CD4-positive, alpha-beta T cell (primary cell): ENCODE results near the gene LNPEP. TPM values are rescaled to one million over a fixed set of nuclear protein-coding genes. Genes with fewer than 3 reads are reported as not detected.

Experiments used
- ATAC-seq: fragments of 200-7000 bp; cut with Tn5 transposase; one replicate; pipeline ENCODE4 v1.10.0; 2022; ENCODE audit warnings: mild to moderate bottlenecking; ENCODE audit not compliant: poor library complexity
- CTCF ChIA-PET: fragments of 350-600 bp; sonication (Branson Sonifier 250); formaldehyde crosslinking; loops from one replicate; lab custom pipeline; 2021; ENCODE audit warnings: antibody characterized with exemption, inconsistent platforms; lab: Charles Lee
- POLR2A ChIA-PET: fragments of 350-600 bp; sonication (Branson Sonifier 250); formaldehyde crosslinking; loops from one replicate; lab custom pipeline; 2021; ENCODE audit warnings: antibody characterized with exemption, inconsistent platforms; lab: Charles Lee
- DNase-seq, 14 experiments: peaks; one replicate each; pipeline ENCODE4 v3.0.0-alpha.2; 2013 to 2020; ENCODE audit warnings: mixed read lengths in 2 of 14
- H3K27ac ChIP-seq, 2 donors: one replicate each; pipeline versions ENCODE4 v1.5.1 to v1.7.0; 2013; ENCODE audit warnings: low read length in 2 of 2, low read depth in 1 of 2, mild to moderate bottlenecking in 1 of 2
- H3K27me3 ChIP-seq, 2 experiments: 1 replicate in 1 of 2; 2 replicates in 1 of 2; pipeline versions ENCODE4 v1.6.1 to v1.7.0; 2013; ENCODE audit warnings: low read length in 2 of 2, control low read depth in 1 of 2, mild to moderate bottlenecking in 1 of 2, moderate library complexity in 1 of 2; ENCODE audit not compliant: insufficient read depth in 2 of 2, control insufficient read depth in 1 of 2
- H3K36me3 ChIP-seq: one replicate; pipeline ENCODE4 v1.6.1; 2013; ENCODE audit warnings: low read length, control low read depth; ENCODE audit not compliant: insufficient read depth
- H3K4me1 ChIP-seq: one replicate; pipeline ENCODE4 v1.6.1; 2013; ENCODE audit warnings: low read length, control low read depth; ENCODE audit not compliant: insufficient read depth
- H3K4me3 ChIP-seq: one replicate; pipeline ENCODE4 v1.5.1; 2013; ENCODE audit warnings: mild to moderate bottlenecking, low read length, moderate library complexity
- H3K9me3 ChIP-seq, 2 experiments: 1 replicate in 1 of 2; 2 replicates in 1 of 2; pipeline versions ENCODE4 v1.6.1 to v1.7.0; 2013; ENCODE audit warnings: low read length in 2 of 2, mild to moderate bottlenecking in 2 of 2, control low read depth in 1 of 2, moderate library complexity in 1 of 2; ENCODE audit not compliant: control insufficient read depth in 1 of 2, insufficient read depth in 1 of 2
- H3K27ac Mint-ChIP-seq: one replicate; pipeline ENCODE4 v1.8.0; 2020; ENCODE audit warnings: mixed read lengths
- H3K27me3 Mint-ChIP-seq: one replicate; pipeline ENCODE4 v1.8.0; 2021; ENCODE audit warnings: mixed read lengths
- H3K36me3 Mint-ChIP-seq: one replicate; pipeline ENCODE4 v1.8.0; 2021; ENCODE audit warnings: low read depth, mixed read lengths
- H3K4me1 Mint-ChIP-seq: one replicate; pipeline ENCODE4 v1.8.0; 2021; ENCODE audit warnings: low read depth, mixed read lengths
- H3K4me3 Mint-ChIP-seq: one replicate; pipeline ENCODE4 v1.8.0; 2020; ENCODE audit warnings: mild to moderate bottlenecking, mixed read lengths
- H3K9me3 Mint-ChIP-seq: one replicate; pipeline ENCODE4 v1.8.0; 2020; ENCODE audit warnings: mixed read lengths
- CTCF ChIP-seq: fragments of 200-600 bp; IDR thresholded peaks from one replicate; pipeline ENCODE4 v1.8.0; 2022; ENCODE audit warnings: antibody characterized with exemption, mild to moderate bottlenecking
- intact Hi-C, 2 experiments: fragments of 100-400 bp; cut with DNase I in 1 of 2; cut with micrococcal nuclease in 1 of 2; formaldehyde crosslinking; loops; one replicate each; pipeline versions ENCODE4 v1.15.1 to v1.9.0; 2023 to 2025; cut with DNase I, micrococcal nuclease
- total RNA-seq, 174 experiments: library from RNA in 2 of 174; stranded (reverse) in 2 of 174; gene quantifications; one replicate each; pipeline ENCODE4 v1.2.3 and lab custom pipeline; 2021 to 2026

The LNPEP gene
- total RNA-seq, 2 experiments from 2014 or later = 52.0 to 52.7 TPM

- Histone ChIP-seq H3K36me3 (no peaks in the 10 kb centered on the region), H3K27ac (no peak overlapping the region), H3K4me1 (no peaks in the 10 kb centered on the region), H3K4me3 (no peak overlapping the region), H3K9me3 (no peaks in the 10 kb centered on the region), H3K27me3 (no peaks in the 10 kb centered on the region)
- Mint-ChIP-seq H3K27me3 (no peaks in the 10 kb centered on the region), H3K4me3 (no peak overlapping the region), H3K4me1 (peaks cover 5% of the 10 kb centered on the region), H3K27ac (no peak overlapping the region), H3K9me3 (no peaks in the 10 kb centered on the region), H3K36me3 (no peaks in the 10 kb centered on the region)
- no peak for DNase-seq
- CTCF ChIA-PET = no interaction called here
- TF ChIP-seq CTCF = no peak
- intact Hi-C loops = no loop called here
- ATAC-seq = no peak
- POLR2A ChIA-PET = no interaction called here
Measured at GRCh38 chr5:97072696-97073095, 136.8 kb downstream of the LNPEP start.

GRCh38 chr5:97073420-97073819 is 137.5 kb downstream of the LNPEP start:
- H3K27ac ChIP-seq = no peak overlapping the region
- Mint-ChIP-seq H3K27ac (no peak overlapping the region), H3K4me1 (peaks cover 5% of the 10 kb centered on the region), H3K36me3 (no peaks in the 10 kb centered on the region), H3K9me3 (no peaks in the 10 kb centered on the region), H3K4me3 (no peak overlapping the region), H3K27me3 (no peaks in the 10 kb centered on the region)
- no peaks in the 10 kb centered on the region for H3K9me3 ChIP-seq
- ChIA-PET CTCF (no interaction called here), POLR2A (no interaction called here)
- no peaks in the 10 kb centered on the region for H3K36me3 ChIP-seq
- no peaks in the 10 kb centered on the region for H3K4me1 ChIP-seq
- no peak for ATAC-seq
- DNase-seq = no peak
- intact Hi-C loops = no loop called here
- TF ChIP-seq CTCF = no peak
- no peak overlapping the region for H3K4me3 ChIP-seq
- no peaks in the 10 kb centered on the region for H3K27me3 ChIP-seq

GRCh38 chr5:97074859-97075489 is 139.1 kb downstream of the LNPEP start:
- no peak for DNase-seq
- no peak overlapping the region for H3K27ac ChIP-seq
- Mint-ChIP-seq H3K4me1 (peaks cover 10% of the 10 kb centered on the region), H3K36me3 (no peaks in the 10 kb centered on the region), H3K9me3 (no peaks in the 10 kb centered on the region), H3K27me3 (no peaks in the 10 kb centered on the region), H3K27ac (no peak overlapping the region), H3K4me3 (no peak overlapping the region)
- intact Hi-C loops = no loop called here
- no peaks in the 10 kb centered on the region for H3K27me3 ChIP-seq
- ChIA-PET CTCF (no interaction called here), POLR2A (no interaction called here)
- no peaks in the 10 kb centered on the region for H3K36me3 ChIP-seq
- no peak for TF ChIP-seq CTCF
- no peaks in the 10 kb centered on the region for H3K4me1 ChIP-seq
- no peak for ATAC-seq
- no peaks in the 10 kb centered on the region for H3K9me3 ChIP-seq
- no peak overlapping the region for H3K4me3 ChIP-seq
